SW 1271 (cell line): ENCODE measurements around the gene DNMT3A.
A peak's percentile ranks its signal among the peaks of the same experiment; 100 is the strongest.

Source experiments
- DNase-seq, 2 experiments: peaks; one replicate each; lab custom pipeline; 2025; lab: John Stamatoyannopoulos, UW

DNMT3A gene

DNA sequence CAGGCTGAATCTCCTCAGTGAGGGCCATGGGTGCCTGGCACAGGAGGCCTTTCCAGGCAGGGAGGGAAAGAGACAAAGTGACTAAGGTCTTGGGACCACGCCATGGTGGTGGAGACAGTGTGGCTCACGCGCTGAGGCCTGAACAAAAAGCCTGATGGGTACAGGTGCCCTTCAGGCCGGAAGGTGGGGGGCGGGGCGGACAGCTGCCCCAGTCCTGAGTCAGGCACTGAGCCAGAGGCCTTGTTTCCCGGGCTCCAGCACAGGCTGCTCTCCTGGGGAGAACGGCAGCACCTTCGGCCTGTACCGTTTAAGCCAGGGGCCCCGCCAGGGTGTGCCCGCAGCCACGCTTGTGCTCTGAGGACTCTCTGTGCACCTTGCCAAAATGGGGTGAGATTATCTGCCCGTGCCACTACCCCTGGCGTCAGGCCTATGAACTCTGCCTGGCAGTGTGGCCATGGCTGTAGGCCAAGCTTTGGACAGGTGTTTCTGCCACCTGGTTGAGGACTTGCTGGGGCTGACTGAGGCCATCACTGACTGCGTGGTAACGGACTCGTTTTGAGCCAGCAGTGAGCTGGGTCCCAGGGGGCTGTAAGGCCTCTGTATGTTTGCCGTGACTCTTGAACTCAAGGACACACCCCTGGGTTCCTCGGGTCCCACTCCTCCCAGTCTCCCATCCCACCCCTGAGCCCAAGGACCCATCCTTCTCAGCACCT is 31.7 kb upstream of the DNMT3A start:
- no peak for DNase-seq

DNA sequence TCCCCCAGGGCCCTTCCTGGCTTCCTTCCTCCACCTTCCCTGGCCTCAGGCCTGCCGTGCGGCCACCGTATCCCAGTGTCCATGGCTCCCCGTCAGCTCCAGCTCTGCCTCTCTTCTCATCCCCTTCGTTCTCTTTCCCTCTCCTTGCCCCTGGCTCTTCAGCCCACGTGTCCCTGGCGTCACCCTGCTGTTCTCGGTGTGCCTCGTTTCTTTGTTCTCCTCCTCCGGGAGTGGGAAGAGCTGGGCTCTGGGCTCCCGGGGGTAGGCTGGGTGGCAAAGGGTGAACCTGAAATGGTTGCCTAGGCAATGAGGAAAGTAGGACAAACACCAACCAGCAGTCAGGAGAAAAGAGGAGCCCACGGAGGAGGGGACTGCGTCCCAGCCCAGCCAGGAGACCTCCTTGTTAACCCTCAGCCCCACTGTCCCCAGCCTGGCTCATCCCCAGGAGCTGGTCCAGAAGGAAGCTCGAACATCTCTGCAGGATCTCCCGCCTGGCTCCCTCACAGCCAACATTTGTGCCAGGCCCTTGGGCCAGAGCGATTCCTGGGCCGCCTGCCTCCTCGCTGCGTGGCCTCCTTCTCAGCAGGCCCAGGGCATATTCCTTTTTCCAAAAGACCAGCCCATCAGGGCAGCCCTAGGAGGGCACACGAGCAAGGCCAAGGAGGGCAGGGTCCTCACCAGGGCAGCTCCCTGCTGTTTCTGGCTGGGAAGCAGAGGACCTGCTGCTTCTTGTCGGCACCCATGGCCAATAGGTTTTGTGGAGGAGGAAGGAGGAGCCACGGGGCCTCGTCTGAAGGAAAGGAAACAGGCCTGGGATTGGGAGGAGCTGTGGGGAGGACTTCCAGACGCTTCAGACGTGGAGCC is 30.9 kb upstream of the DNMT3A start:
- DNase-seq, result no peak

DNA sequence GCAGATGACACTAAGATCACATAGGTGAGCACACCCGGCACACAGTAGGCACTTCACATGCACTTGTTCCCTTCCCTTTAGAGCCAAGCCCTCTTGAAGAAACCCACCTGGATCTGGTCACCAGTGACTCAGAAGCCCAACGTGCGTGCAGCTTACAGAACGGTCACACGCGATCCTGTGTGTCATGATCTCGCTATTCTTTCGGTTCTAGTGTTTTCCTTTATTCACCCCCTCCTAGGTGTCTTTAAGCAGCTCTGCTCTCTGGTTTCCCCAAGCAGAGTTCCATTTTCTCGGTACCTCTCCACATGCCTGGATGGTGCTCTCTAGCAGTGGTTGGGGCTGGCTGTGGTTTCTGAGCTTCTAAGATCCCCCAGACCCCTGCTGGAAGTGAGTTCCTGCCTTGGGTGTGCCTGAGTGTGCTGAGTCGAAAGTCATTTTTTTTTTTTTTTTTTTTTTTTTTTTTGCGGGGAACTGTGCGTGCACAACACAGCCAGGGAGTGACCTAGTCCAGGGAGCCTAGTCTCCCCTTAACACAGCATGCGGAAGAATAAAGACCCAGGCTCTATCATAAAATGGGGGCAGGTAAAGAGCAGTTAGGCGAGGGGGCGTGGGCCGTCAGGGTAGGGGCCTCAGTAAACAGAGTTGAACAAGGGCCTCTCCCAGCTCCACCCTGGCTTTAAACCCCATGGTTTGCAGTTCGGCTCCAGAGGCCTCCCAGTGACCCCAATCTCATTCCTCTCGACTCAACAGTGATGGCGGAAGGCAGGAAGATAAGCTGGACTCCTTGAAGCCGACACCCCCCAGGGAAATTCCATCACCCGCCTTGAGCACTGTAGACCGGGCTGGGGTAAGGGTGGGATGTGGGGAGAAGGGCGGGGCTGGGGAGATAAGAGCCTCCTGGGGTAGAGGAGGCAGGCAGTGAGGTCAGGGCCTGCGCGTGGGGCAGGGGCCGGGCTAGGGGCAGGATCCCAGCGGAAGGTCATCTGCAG is 29.8 kb upstream of the DNMT3A start:
- DNase-seq, result no peak

DNA sequence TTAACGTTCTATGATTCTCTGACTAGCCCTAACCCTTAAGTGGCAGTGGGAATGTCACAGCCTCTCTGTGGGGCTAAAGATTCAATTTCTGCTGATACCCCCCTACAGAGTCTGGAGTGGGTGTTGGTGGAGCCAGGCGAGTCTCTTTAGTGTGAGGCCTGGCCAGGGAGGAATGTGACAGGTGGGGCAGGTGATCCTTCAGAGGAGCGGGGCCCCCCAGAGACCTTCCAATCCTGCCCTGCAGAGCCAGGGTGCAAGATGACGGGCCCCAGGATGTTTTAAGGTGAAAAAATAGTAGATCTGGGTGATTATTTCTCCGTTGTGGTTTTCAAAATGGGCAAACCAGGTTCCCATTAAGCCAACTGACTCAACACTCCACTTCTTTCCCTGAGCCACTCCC is 28.2 kb upstream of the DNMT3A start:
- DNase-seq, result no peak

DNA sequence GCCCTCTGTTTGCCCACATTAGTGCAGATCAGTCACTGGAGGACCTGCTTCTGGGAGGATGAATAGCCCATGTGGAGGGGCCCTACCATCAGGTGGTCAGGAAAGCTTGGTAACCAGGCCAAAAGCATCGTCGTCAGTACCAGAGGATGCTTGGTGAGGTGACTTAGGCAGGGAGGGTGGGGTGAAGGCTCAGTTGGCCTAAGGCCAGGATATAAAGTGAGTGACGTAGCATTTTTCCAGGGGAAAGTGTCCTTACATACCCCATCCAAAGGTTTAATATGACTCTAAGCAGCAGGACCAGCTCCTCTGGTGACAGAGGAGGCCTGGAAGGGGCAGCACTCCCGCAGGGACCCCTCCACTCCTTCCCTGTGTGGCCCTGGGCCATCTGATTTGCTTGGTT is 27.7 kb upstream of the DNMT3A start:
- DNase-seq, result no peak

DNA sequence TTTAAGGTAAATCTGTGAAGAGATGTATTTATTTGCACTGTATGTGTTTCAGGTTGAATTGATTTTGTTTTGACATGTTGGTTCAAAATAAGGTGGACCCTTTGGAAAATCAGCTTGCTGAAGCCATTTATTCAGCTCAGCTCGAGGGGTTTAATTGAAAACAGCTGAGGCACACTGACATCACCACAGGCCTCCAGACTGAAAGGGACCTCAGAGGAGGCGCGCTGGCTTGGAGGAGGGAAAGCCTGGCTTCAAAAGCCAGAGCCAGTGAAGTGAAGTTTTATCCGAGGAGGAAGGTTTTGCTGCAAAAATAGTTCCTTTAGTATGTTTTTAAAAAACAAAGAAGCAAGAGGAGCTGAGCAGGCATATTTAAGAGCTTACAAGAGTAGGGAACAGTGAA is 26.9 kb upstream of the DNMT3A start:
- DNase-seq, result no peak

DNA sequence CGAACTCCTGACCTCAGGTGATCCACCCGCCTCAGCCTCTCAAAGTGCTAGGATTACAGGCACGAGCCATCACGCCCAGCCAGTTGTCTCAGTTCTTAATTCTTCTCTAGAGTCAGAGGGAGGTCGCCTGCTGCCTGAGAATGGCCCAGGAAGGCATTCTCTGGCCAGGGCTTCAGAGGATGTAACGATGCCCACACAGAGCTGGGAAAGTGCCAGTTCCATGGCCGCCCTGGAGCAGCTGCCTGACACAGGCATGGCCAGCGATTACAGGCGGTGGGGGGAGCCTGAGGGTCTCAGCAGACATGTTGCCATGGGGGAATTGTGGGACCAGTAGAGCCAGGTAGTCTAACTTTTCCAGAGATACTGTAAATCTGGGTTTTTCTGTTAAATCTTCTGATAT is 25.6 kb upstream of the DNMT3A start:
- DNase-seq, result no peak

DNA sequence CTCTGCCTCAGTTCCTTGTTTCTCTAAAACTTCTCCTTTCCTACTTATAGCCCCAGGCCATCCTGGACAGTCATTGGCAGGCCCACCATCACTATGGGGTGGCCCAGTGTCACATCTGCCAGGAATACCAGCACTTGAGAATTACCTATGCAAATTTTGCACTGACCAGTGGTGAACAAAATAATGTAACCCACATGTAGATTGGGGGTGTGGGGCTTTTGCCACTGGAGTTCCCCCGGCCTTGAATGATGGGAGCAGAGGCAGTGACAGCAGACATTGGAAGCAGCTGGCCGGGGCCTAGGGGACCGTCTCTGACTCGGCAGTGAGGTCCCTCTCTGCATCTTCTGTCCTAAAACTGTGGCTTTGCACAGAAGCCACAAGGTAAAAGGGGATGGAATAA is 24.9 kb upstream of the DNMT3A start:
- DNase-seq, result no peak

DNA sequence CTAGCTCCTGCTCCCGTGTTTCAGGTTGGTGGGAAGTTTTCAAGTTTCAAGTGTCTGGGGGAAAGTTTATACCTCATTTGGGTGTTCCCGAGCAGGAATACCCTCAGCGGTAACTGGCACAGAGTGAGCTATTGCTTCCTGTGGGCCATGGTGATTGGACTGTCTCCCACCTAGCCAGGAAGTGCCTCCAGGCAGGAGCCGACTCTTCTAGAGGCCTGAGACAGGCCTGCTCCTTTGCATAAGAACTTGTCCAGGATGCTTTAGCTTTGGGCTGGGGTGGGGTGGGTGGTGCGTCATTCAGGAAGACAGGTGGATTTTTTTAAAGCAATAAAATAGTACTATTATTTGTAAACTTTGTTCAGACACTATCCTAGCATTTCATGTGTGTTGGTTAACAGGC is 23.5 kb upstream of the DNMT3A start:
- no peak for DNase-seq

DNA sequence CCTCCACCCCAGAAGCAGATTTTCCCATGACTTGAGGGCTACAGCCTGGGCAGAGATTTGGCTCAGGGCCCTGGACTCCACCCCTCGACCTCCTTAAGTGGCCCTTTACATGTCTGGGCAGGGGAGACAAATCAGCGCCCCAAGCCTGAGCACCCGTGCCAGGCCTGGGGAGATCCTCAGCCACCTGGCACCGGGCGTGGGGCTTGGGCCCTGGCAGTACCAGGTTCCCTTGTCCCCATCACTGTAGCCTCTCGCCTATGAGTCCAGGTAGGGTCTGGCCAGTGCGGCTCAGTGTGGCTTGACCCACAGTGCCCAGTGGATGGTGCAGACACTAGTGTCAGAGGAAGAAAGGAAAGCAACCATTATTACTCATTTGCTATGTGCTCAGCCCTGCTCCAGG is 22.0 kb upstream of the DNMT3A start:
- no peak for DNase-seq

DNA sequence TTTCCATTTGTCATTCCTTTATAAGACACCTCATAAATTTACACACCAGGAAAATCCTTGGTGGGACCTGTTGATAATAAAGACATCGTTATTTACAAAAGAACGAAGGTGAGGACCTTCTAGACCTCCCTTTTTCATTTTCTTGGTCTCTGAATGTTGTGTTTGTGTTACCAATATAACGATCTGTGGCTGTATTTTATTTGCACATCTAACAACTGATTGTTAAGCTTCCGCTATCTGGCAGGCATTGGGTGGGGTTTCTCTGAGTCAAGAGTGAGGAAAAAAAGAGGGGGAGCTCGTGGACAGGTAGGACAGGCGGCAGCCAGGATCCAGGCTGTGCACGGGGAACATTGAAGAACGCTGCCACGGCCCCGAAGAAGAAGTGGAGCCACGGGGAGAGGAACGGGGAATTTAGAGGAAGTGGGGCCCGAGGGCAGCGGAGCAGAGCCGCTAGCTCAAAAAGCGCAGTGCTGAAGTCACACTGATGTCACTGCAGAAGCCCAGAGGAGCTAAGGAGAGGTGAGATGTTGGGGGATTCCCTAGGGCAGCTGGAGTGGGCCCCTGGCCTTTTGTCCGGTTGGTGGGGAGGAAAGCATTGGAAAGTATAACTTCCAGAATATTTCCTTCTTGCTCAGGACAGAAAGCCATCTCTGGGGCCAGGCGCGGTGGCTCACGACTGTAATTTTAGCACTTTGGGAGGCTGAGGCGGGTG is 20.9 kb upstream of the DNMT3A start:
- DNase-seq, result no peak

DNA sequence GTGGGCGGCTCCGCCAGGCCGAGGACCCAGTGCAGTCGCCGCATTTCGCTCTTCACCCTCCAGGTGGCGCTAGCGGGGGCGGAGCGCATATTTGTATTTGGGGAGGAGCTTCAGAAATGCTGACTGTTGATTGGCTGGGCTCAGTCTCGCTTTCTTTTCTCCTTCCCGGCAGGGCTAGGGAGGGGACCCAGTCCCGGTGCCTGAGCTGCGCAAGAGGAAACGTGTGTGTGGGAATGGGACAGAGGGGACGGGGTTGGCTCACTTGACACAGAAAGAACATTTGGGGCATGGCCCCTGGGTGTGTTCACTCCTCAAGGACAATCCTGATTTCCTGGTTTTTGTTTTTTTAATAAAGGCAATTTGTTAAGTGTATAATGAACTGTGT is 20.3 kb upstream of the DNMT3A start:
- peak in 1 of 2 experiments; percentile 67 for DNase-seq

DNA sequence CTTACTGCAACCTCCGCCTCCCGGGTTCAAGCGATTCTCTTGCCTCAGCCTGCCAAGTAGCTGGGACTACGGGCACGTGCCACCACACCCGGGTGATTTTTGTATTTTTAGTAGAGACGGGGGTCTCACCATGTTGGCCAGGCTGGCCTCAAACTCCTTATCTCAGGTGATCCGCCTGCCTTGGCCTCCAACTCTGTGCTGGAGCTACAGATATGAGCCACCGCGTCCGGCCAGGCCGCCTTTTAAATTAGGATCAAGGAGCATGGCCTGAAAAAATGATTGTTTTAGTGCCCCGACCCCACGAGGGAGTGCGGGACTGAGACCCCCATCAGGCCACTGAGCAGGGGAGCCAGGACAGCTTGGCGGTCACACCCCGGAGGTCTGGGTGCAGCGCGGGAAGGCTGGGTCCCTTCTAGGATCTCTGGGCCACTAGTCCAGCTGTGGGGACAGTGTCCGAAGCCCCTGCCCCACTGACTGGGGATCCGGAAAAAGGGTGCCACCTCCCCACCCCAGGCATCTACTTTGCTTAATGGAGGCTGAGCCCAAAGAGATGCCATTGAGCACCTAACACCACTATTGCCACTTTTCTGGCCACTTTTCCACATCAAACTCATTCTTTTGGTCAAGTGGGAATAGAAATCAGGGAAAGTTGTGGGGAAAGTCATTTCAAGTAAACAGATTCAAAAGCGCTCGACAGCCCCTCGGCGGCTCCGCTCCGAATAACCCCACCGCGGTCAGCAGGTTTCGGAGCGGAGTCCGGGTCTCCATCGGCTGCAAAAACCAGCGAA is 19.7 kb upstream of the DNMT3A start:
- DNase-seq, result no peak

DNA sequence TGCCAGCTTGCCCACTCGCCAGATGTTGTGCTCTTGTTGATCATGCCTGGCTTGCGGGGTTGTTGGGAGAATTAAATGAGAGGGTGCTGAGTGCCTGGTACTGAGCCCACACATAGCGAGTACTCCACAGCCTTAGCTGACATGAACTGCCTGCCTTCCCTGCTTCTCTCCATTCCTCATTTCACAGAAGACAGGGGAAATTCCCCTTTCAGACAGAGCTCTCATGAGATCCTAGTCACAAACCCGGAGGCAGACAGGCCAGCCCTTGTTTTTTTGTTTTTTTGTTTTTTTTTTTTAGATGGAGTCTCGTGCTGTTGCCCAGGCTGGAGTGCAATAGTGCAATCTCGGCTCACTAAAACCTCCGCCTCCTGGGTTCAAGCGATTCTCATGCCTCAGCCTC is 17.1 kb upstream of the DNMT3A start:
- no peak for DNase-seq

DNA sequence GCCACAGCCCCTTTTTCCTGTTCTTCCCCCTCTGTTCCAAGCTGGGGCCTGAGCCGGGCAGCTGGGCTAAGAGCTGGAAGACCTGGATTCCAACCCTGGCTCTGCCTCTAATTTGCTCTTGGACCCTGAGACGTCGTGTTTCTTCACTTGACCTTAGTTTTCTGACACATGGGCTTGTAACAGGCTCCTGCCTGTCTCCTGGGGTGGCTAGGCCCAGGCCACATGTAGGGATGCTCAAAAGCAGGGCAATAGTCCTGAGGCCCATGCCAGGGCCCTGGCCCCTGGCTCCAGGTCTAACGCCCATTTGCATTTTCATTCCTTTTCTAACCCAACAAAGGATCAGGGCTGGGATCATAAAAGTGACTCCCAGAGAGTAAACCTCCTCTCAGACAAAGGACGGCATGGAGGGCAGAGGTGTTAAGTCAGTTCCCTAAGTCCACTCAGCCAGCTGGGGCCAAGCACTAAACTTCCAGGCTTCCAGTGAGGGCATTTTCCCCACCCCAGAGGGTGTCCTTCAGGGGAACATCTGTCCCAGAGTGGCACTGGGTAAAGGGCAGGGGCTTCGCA is 16.6 kb upstream of the DNMT3A start:
- DNase-seq, result no peak

DNA sequence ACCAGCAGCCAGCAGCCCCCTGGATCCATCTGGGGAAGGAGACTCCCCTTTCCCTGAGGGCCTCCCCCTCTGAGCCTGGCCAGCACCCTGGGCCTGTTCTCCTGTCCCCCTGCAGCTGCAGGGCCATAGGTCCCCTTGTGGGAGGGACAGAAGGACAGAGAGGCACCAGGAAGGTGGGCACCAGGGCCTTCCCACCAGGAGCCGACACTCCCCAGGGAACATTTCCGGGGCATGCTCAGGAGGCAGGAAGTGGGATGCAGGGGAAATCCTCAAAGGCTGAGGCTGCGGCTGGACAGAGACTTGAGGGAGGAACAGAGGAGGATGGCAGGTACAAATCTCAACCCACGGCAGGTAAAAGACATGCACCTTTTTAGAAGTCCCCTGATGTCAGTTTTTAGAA is 14.4 kb upstream of the DNMT3A start:
- no peak for DNase-seq

DNA sequence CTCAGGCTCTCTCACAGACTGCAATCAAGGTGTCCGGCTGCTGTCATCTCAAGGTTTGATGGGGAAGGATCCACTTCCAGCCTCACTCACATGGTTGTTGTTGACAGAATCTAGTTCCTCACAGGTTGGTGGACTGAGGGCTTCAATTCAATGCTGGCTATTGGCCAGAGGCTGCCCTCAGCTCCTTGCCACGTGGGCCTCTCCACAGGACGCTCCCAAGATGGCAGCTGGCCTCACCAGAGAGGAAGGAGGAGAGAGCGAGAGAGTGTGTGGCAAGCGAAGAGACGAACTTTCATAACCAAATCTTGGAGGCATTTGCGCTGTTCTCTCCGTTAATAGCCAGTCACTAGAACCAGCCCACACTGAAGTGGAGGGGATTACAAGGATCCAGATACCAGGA is 13.5 kb upstream of the DNMT3A start:
- DNase-seq, result no peak

DNA sequence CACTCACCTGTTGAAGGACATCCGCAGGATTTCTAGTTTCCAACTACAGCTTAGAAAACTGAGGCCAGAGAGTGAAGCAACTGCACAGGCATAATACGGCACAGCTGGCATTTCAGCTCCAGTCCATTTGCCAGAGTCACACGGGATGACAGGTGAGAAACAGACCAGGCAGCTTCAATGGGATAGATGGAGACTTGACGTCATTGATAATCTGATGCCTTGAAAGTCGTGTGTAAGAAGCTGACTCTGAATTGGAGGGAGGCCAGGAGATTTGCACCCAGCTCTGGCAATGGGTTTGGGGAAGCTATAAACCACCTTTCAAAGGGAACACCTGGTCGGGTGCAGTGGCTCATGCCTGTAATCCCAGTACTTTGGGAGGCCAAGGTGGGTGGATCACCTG is 12.4 kb upstream of the DNMT3A start:
- no peak for DNase-seq

DNA sequence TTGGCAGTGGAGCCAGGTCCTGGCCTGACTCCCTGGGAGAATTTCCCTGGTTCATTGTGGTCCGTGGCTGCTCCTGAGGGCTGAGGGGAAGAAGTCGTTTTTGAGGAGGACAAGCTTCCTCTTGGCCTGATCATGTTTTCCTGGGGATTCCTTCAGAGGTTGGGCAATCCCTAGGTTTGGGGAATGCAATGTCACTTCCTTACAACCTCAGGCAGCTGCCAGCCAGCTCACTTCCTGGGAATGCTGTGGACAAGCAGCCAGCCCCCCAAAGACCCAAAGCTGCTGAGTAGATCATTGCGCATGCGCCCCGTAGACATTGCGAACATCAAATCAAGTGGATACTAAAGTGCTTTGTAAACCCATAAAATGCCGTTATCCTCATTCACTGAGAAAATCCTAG is 7.7 kb upstream of the DNMT3A start:
- DNase-seq, result peak in 1 of 2 experiments; percentile 45

DNA sequence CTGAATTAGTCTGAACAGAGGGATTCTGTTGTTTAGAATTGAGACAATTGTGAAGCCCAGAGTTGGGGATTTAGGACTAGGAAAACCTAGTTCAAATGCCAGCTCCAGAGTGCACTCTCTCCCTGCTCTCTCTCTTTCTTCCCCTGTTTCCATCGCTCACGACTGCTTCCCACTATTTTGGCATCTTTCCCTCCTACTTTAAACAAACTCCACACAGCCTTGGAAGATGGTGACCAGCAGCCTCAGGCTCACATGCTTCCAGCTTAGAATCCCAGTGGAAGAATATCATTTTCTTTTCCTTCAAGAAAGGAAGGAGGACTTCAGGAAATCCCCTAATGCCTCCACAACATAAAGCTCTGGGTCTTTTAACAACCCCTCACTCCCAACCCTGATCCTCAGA is 6.1 kb upstream of the DNMT3A start:
- no peak for DNase-seq
